H9 (cell line): ENCODE data around the gene KRTAP12-1. TPM values are rescaled to one million over a fixed set of nuclear protein-coding genes. Genes with fewer than 3 reads are reported as not detected.
A peak's percentile ranks its signal among the peaks of the same experiment; 100 is the strongest.

ENCODE experiments used
- DNase-seq: peaks from one replicate; pipeline ENCODE4 v3.0.0-alpha.2; 2017
- H2AFZ ChIP-seq: one replicate; pipeline ENCODE4 v1.6.1; 2013; ENCODE audit warnings: mild to moderate bottlenecking, low read length, control low read depth, moderate library complexity
- H2AK5ac ChIP-seq: 2 replicates; pipeline ENCODE4 v1.6.1; 2013; ENCODE audit warnings: low read length, control low read depth, mixed read lengths; ENCODE audit not compliant: insufficient read length
- H2BK120ac ChIP-seq: one replicate; pipeline ENCODE4 v1.6.1; 2013; ENCODE audit warnings: low read depth, mild to moderate bottlenecking, low read length, control low read depth, inconsistent platforms; ENCODE audit not compliant: poor library complexity, severe bottlenecking
- H2BK12ac ChIP-seq: 2 replicates; pipeline ENCODE4 v1.6.1; 2013; ENCODE audit warnings: low read length, control low read depth, mixed read lengths, low read depth; ENCODE audit not compliant: insufficient read length
- H2BK15ac ChIP-seq: 2 replicates; pipeline ENCODE4 v1.6.1; 2013; ENCODE audit warnings: low read depth, low read length, control low read depth
- H2BK20ac ChIP-seq: one replicate; pipeline ENCODE4 v1.6.1; 2013; ENCODE audit warnings: low read depth, mild to moderate bottlenecking, low read length, control low read depth, inconsistent platforms; ENCODE audit not compliant: poor library complexity, severe bottlenecking
- H2BK5ac ChIP-seq: 2 replicates; pipeline ENCODE4 v1.6.1; 2013; ENCODE audit warnings: low read length, control low read depth, mixed read lengths; ENCODE audit not compliant: insufficient read length
- H3K14ac ChIP-seq: 2 replicates; pipeline ENCODE4 v1.6.1; 2013; ENCODE audit warnings: low read length, control low read depth; ENCODE audit not compliant: insufficient read depth
- H3K18ac ChIP-seq: 2 replicates; pipeline ENCODE4 v1.6.1; 2013; ENCODE audit warnings: low read depth, mild to moderate bottlenecking, mixed read lengths, low read length, control low read depth; ENCODE audit not compliant: insufficient read length
- H3K23ac ChIP-seq: 2 replicates; pipeline ENCODE4 v1.6.1; 2013; ENCODE audit warnings: low read length, control low read depth, mixed read lengths, low read depth; ENCODE audit not compliant: insufficient read length
- H3K23me2 ChIP-seq: 2 replicates; pipeline ENCODE4 v1.6.1; 2013; ENCODE audit warnings: low read depth, mild to moderate bottlenecking, mixed read lengths, low read length, control low read depth; ENCODE audit not compliant: insufficient read length, poor library complexity, severe bottlenecking
- H3K27ac ChIP-seq: 2 replicates; pipeline ENCODE4 v1.5.1; 2013; ENCODE audit warnings: low read length, control low read depth, mixed read lengths, low read depth; ENCODE audit not compliant: insufficient read length
- H3K27me3 ChIP-seq: 2 replicates; pipeline ENCODE4 v1.6.1; 2013; ENCODE audit warnings: low read length, control low read depth, inconsistent platforms; ENCODE audit not compliant: insufficient read depth
- H3K4ac ChIP-seq: 2 replicates; pipeline ENCODE4 v1.6.1; 2013; ENCODE audit warnings: low read depth, mild to moderate bottlenecking, control low read depth, inconsistent platforms, low read length, moderate library complexity
- H3K4me1 ChIP-seq: 2 replicates; pipeline ENCODE4 v1.6.1; 2013; ENCODE audit warnings: low read length, control low read depth, inconsistent platforms; ENCODE audit not compliant: insufficient read depth
- H3K4me2 ChIP-seq: 2 replicates; pipeline ENCODE4 v1.6.1; 2013; ENCODE audit warnings: low read length, control low read depth, mixed read lengths; ENCODE audit not compliant: insufficient read length, insufficient read depth
- H3K56ac ChIP-seq: 2 replicates; pipeline ENCODE4 v1.6.1; 2013; ENCODE audit warnings: low read depth, mild to moderate bottlenecking, mixed read lengths, low read length, control low read depth; ENCODE audit not compliant: insufficient read length
- H3K79me1 ChIP-seq: 2 replicates; pipeline ENCODE4 v1.6.1; 2013; ENCODE audit warnings: low read depth, mild to moderate bottlenecking, moderate library complexity, low read length, control low read depth, inconsistent platforms; ENCODE audit not compliant: insufficient read depth, poor library complexity, severe bottlenecking
- H3K79me2 ChIP-seq: 2 replicates; pipeline ENCODE4 v1.6.1; 2013; ENCODE audit warnings: low read length, control low read depth, inconsistent platforms; ENCODE audit not compliant: insufficient read depth
- H3K9ac ChIP-seq: 2 replicates; pipeline ENCODE4 v1.6.1; 2013; ENCODE audit warnings: low read length, control low read depth, mixed read lengths; ENCODE audit not compliant: insufficient read length; ENCODE audit errors: extremely low read depth
- H3K9me3 ChIP-seq: one replicate; pipeline ENCODE4 v1.6.1; 2013; ENCODE audit warnings: low read depth, low read length, inconsistent platforms; ENCODE audit not compliant: control insufficient read depth
- H3T11ph ChIP-seq: one replicate; pipeline ENCODE4 v1.6.1; 2013; ENCODE audit warnings: mild to moderate bottlenecking, low read length, control low read depth, inconsistent platforms
- H4K20me1 ChIP-seq: one replicate; pipeline ENCODE4 v1.6.1; 2013; ENCODE audit not compliant: control insufficient read depth, insufficient read length, insufficient read depth
- H4K5ac ChIP-seq: 2 replicates; pipeline ENCODE4 v1.6.1; 2013; ENCODE audit warnings: low read depth, mild to moderate bottlenecking, mixed read lengths, low read length, control low read depth; ENCODE audit not compliant: insufficient read length
- H4K8ac ChIP-seq: replicated peaks from 2 replicates; pipeline ENCODE4 v1.6.1; 2013; ENCODE audit warnings: low read length, control low read depth, mixed read lengths, low read depth; ENCODE audit not compliant: insufficient read length
- H4K91ac ChIP-seq: 2 replicates; pipeline ENCODE4 v1.6.1; 2013; ENCODE audit warnings: low read depth, mild to moderate bottlenecking, moderate library complexity, mixed read lengths, low read length, control low read depth; ENCODE audit not compliant: insufficient read length
- H3K27ac Mint-ChIP-seq, 3 experiments: 2 replicates in 2 of 3; 3 replicates in 1 of 3; pipeline ENCODE4 v1.8.0; 2020 to 2021; ENCODE audit warnings: mixed read lengths in 3 of 3, mild to moderate bottlenecking in 1 of 3, moderate library complexity in 1 of 3
- H3K27me3 Mint-ChIP-seq: 2 replicates; pipeline ENCODE4 v1.8.0; 2021; ENCODE audit warnings: low read depth, mild to moderate bottlenecking, moderate library complexity, mixed read lengths
- H3K36me3 Mint-ChIP-seq, 3 experiments: 2 replicates in 2 of 3; 3 replicates in 1 of 3; pipeline ENCODE4 v1.8.0; 2020 to 2021; ENCODE audit warnings: low read depth in 3 of 3, mixed read lengths in 3 of 3; ENCODE audit not compliant: insufficient read depth in 1 of 3
- H3K4me1 Mint-ChIP-seq, 2 experiments: 2 replicates each; pipeline ENCODE4 v1.8.0; 2020; ENCODE audit warnings: mixed read lengths in 2 of 2
- H3K4me3 Mint-ChIP-seq, 2 experiments: 2 replicates in 1 of 2; 3 replicates in 1 of 2; pipeline ENCODE4 v1.8.0; 2020 to 2021; ENCODE audit warnings: mild to moderate bottlenecking in 2 of 2, mixed read lengths in 2 of 2, moderate library complexity in 1 of 2
- H3K9me3 Mint-ChIP-seq, 2 experiments: 2 replicates in 1 of 2; 3 replicates in 1 of 2; pipeline ENCODE4 v1.8.0; 2020; ENCODE audit warnings: mild to moderate bottlenecking in 2 of 2, mixed read lengths in 2 of 2, moderate library complexity in 1 of 2
- WGBS: extraction: QIAGEN DNeasy Blood & Tissue Kit; methylation state at CpG from one replicate; pipeline ENCODE4 v1.1.7; 2013; ENCODE audit warnings: missing lambda C conversion rate, low lambda C conversion rate, mixed read lengths; ENCODE audit not compliant: insufficient read length; ENCODE audit errors: extremely low coverage; 5-methylcytosine and 5-hydroxymethylcytosine counted together
- total RNA-seq: library from RNA; stranded (reverse); gene quantifications from 2 replicates; pipeline ENCODE4 v1.2.1, GENCODE V29; 2021
- TF ChIP-seq, protein P1 (sequence below): fragments of 200-600 bp; sonication (generic); conservative IDR thresholded peaks from 3 replicates; pipeline ENCODE4 v1.8.0; 2021; ENCODE audit warnings: antibody characterized with exemption, mild to moderate bottlenecking

The KRTAP12-1 gene
- total RNA-seq, 1 experiment from 2014 or later, result not detected

DNA sequence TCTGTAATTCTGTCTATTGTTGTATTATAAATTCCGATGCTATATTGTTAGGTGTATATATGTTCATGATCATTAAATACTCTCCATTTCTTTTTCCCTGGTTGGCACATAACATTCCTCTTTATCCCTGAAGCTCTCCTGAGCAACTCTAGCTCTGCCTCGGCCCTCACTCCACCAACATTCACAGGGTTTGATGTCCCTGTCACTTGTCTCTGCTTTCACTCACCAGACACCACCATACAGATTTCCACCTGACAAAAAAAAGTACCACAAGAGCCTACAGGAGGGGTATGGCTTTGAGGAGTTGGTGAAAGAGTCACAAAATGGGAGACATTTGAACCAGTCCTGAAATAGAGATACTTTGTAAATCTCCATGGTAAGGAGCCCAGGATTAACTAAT lies 38.2 kb upstream of the KRTAP12-1 start:
- no peak overlapping the region for H3K18ac ChIP-seq
- H3K27ac ChIP-seq, result no peak overlapping the region
- no peaks in the 10 kb centered on the region; a peak in 1 of 7 replicates for H3K36me3 Mint-ChIP-seq
- no peak overlapping the region for H3K4me3 Mint-ChIP-seq
- no peak overlapping the region for H2BK20ac ChIP-seq
- H3K79me2 ChIP-seq, result no peaks in the 10 kb centered on the region
- H3K27me3 ChIP-seq, result no peaks in the 10 kb centered on the region; the same call in 1 of the 2 replicates
- no peak overlapping the region for H4K91ac ChIP-seq
- H2BK120ac ChIP-seq, result no peak overlapping the region
- H3K9me3 Mint-ChIP-seq, result peaks cover 0 to 4% of the 10 kb centered on the region in 2 experiments; a peak in 2 of 5 replicates
- peaks cover 24 to 28% of the 10 kb centered on the region in 2 experiments for H3K4me1 Mint-ChIP-seq
- H2AK5ac ChIP-seq, result no peak overlapping the region
- WGBS, result no CpG with 5 or more reads among the region's 2 CpGs
- H3K4me1 ChIP-seq, result no peaks in the 10 kb centered on the region
- H3K27ac Mint-ChIP-seq, result no peak overlapping the region
- no peaks in the 10 kb centered on the region for H3K23me2 ChIP-seq
- H3K4ac ChIP-seq, result no peak overlapping the region
- H3K9me3 ChIP-seq, result no peaks in the 10 kb centered on the region
- no peaks in the 10 kb centered on the region for H3K79me1 ChIP-seq
- H3K14ac ChIP-seq, result no peak overlapping the region
- no peak overlapping the region for H2BK5ac ChIP-seq
- no peak overlapping the region for H2AFZ ChIP-seq
- no peak overlapping the region for H3K23ac ChIP-seq
- H3K4me2 ChIP-seq, result no peak overlapping the region
- no peak overlapping the region for H3K9ac ChIP-seq
- peaks cover 26% of the 10 kb centered on the region for H3K27me3 Mint-ChIP-seq
- peak; percentile 3 for DNase-seq
- H3T11ph ChIP-seq, result no peak overlapping the region
- TF ChIP-seq, protein P1, sequence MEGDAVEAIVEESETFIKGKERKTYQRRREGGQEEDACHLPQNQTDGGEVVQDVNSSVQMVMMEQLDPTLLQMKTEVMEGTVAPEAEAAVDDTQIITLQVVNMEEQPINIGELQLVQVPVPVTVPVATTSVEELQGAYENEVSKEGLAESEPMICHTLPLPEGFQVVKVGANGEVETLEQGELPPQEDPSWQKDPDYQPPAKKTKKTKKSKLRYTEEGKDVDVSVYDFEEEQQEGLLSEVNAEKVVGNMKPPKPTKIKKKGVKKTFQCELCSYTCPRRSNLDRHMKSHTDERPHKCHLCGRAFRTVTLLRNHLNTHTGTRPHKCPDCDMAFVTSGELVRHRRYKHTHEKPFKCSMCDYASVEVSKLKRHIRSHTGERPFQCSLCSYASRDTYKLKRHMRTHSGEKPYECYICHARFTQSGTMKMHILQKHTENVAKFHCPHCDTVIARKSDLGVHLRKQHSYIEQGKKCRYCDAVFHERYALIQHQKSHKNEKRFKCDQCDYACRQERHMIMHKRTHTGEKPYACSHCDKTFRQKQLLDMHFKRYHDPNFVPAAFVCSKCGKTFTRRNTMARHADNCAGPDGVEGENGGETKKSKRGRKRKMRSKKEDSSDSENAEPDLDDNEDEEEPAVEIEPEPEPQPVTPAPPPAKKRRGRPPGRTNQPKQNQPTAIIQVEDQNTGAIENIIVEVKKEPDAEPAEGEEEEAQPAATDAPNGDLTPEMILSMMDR, result no peak
- no peaks in the 10 kb centered on the region for H4K20me1 ChIP-seq
- no peak overlapping the region for H4K5ac ChIP-seq
- H2BK12ac ChIP-seq, result no peak overlapping the region
- no peak overlapping the region for H4K8ac ChIP-seq
- no peak overlapping the region for H2BK15ac ChIP-seq
- no peak overlapping the region for H3K56ac ChIP-seq
